ENCODE measurements around the gene XYLT1.
"Not testable (repeated sequence)": the region's sequence is repeated elsewhere in the genome, so short reads cannot be mapped to it uniquely, and the experiment has no call there.

XYLT1 gene

DNA sequence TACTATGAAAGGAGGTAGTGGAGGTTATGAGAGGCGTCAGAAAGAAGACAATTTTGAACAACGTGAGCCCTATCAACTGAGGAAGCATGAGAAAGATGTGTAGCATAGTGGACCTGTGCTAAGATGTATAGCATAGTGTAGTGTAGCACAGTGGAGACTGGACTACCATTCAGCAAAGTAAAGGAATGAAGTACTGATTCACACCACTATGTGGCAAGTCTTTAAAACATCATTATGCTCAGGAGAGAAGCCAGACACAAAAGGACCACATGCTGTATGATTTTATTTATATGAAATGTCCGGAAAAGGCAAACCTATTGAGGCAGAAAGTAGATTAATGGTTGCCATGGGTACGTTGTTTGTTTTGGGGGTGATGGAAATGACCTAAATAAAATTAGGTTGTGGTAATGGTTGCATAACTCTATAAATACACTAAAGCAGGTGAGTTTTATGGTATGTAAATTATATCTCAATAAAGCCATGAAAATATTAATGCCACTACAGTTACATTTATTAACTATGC lies 20.4 kb upstream of the XYLT1 start:
- no peak for DNase-seq

DNA sequence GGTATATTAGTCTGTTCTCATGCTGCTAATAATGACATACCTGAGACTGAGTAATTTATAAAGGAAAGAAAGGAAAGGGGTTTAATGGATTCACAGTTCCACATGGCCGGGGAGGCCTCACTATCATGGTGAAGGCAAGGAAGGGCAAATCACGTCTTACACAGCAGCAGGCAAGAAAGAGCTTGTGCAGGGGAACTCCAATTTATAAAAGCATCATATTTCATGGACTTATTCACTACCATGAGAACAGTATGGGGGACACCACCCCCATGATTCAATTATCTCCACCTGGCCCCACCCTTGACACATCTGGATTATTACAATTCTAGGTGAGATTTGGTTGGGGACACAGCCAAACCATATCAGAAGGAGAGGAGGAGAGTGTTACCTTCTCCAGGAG lies 17.7 kb upstream of the XYLT1 start:
- DNase-seq: no peak

GRCh38 chr16:17483351-17483750 lies 12.6 kb upstream of the XYLT1 start:
- DNase-seq: peak; percentile 16

GRCh38 chr16:17482341-17482740 lies 11.6 kb upstream of the XYLT1 start:
- DNase-seq: not testable (repeated sequence)

DNA sequence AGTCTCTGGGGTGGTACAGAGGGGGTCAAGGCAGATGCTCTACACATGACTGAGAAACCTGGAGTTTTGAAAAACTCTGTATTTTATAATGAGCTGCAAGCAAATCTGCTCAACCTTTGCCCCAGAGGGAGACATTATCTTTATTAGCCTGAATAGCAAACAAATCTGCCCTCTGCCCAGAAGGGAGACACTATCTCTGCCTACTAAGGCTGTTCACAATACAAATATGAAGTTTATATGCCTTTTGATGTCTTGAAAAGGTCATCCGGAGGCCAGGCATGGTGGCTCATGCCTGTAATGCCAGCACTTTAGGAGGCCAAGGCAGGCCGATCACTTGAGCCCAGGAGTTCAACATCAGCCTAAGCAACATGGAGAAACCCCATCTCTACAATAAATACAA lies 11.0 kb upstream of the XYLT1 start:
- no peak for DNase-seq

GRCh38 chr16:17477260-17477545 lies 6.4 kb upstream of the XYLT1 start:
- DNase-seq: not testable (repeated sequence)

GRCh38 chr16:17476414-17477259 lies 5.9 kb upstream of the XYLT1 start:
- DNase-seq: peak; percentile 30

DNA sequence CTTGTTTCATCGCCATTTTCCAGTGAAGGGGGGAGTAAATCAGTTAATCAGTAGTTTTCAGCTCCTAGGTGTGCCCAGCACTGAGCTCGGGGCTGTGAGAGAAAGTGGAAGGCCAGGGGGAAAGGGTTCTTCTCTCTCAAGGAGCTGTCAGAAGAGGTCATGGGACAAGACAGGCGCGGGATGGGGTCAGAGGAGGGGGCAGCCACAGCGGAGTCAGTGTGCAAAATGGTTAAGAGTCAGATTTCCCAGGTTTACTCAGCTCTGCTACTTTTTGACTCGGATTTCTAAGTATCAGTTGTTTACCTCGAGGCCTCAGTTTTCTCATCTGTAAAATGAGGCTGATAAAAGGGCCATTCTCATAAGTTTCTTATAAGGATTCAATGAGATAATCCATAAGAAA lies 4.3 kb upstream of the XYLT1 start:
- no peak for DNase-seq

DNA sequence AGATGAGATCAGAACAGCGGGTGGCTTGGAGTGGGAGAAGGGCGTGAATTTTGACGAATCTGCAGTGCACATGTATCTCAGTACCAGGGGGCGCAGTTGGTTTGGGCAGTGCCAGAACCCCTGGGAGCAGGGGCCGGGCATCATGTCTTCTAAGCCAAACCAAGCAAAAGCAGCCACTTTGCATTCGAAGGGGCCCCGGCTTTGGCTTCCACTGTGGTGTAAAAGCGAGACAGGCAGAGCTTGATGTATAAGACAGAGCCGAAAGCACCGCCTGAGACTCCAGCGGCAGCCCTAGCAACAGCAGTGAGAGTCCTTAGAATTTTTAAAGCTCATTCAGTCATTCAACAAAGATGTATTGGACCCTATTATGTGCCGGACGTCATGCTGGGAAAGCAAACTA lies 3.8 kb upstream of the XYLT1 start:
- DNase-seq: no peak

GRCh38 chr16:17474037-17474436 lies 3.3 kb upstream of the XYLT1 start:
- DNase-seq: no peak

GRCh38 chr16:17471719-17472461 lies 1.1 kb upstream of the XYLT1 start:
- no peak for DNase-seq

- DNase-seq: peak; percentile 65
Measured at GRCh38 chr16:17470182-17470907, 415 bp downstream of the XYLT1 start.

GRCh38 chr16:17469741-17470181 lies 999 bp downstream of the XYLT1 start:
- DNase-seq: peak; percentile 39

DNA sequence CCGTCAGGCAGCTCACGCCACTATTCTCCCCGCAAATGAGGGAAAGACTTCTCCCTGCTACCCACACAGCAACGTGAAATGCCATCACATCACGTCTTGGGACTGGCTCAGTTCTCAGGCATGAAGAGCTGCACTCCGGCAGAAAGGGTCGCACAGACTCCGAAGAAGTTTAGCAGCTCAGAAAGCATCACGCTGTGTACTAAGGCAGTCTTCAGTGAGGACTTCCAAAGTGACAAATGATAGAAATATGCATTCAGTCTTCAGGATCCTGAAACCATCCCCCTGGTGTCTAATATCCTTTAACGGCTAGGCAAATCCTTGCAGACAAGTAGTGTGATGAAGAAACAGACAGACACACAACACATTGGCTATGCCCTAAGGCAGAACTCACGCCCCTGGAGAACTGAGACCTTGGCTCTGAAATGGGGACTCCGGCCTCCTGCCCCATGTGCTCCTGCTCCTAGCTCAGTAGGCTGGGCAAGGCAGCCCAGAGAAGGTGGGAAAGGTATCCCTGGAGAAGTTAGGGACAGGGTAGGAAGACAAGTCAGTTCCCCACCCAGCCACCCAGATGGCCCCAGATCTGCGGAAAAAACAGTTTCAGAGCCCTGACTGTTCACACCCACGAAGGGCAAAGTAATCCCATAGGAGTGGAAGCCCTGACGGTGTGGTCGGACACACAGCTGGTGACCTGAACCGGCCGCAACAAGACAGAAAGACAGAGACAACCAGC lies 1.6 kb downstream of the XYLT1 start:
- no peak for DNase-seq

DNA sequence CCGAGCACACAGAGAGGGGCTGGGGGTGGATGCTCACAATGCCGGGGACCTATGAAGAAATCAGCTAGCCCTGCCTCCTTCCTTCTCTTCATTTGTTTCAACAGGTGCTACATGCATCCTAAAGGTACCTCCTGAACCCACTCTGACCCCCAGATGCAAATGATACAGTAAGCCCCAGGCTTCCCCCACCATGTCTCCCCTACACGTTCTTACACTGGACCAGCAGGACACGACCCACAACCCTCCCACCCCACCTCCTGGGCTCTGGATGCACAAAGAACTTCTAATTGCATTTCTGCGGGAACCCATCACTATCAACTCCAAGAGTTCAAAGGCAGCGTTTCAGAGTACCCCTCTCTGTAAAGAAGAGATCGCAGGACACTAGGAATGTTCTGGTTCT lies 2.1 kb downstream of the XYLT1 start:
- DNase-seq: no peak

GRCh38 chr16:17467923-17468540 lies 2.7 kb downstream of the XYLT1 start:
- DNase-seq: peak; percentile 52

GRCh38 chr16:17466876-17467275 lies 3.9 kb downstream of the XYLT1 start:
- no peak for DNase-seq

- DNase-seq: no peak
Measured at GRCh38 chr16:17465460-17465859, 5.3 kb downstream of the XYLT1 start.

DNA sequence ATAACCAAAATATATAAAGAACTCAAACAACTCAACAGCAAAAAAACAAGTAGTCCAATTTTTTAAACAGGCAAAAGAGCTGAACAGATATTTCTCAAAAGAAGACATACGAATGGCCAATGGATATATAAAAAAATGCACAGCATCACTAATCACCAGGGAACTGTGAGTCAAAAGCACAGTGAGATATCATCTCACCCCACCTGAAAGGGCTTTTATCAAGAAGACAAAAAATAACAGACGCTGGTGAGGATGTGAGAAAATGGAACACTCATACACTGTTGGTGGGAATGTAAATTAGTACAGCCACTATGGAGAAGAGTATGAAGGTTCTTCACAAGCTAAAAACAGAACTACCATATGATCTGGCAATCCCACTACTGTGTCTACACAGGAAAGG lies 7.4 kb downstream of the XYLT1 start:
- DNase-seq: no peak

GRCh38 chr16:17461951-17462729 lies 8.6 kb downstream of the XYLT1 start:
- no peak for DNase-seq

DNA sequence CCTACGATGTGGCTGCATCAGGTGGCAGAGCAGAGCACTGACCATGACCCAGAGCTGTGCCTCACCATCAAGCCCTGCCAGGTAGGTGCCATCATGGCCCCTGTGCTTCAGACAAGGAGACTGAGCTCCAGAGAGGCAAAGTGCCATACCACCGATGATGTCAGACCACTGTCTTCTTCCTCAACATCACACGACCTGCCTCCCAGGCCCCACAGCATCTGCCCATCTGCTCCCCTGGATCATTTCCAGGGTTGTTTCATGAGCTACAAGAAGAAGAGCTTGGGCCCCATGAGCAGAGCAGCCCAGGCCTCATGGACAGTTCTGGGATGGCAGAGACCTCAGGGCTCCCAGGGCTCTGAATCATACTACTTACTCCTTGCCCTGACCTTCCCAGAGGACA lies 9.9 kb downstream of the XYLT1 start:
- no peak for DNase-seq

Measured in right kidney (tissue), 1 donor.